ENCODE results near the gene CNEP1R1.

DNA sequence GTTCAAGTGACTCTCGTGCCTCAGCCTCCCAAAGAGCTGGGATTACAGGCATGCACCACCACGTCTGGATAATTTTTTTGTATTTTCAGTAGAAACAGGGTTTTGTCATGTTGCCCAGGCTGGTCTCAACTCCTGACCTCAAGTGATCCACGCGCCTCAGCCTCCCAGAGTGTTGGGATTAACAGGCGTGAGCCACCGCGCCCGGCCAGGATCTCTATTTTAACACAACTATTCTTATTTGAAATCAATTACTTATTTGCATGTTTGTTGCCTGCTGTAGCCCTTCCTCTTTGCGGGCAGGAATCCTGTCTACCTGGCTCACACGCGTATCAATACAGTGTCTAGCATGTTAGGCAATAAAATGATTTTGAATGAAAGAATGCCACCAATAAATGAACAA, 818 bp upstream of the CNEP1R1 start:
- TF ChIP-seq BHLHE40 (IDR thresholded peaks at IDR 0.05; ENCODE audit: low read depth, low read length) (no peak), MAFK (IDR thresholded peaks at IDR 0.05; ENCODE audit: low read depth, low read length) (no peak), FOS (IDR thresholded peaks at IDR 0.05; ENCODE audit: low read depth, low read length) (no peak), RFX5 (IDR thresholded peaks at IDR 0.05; ENCODE audit: low read depth, low read length) (no peak), RAD21 (IDR thresholded peaks at IDR 0.05; ENCODE audit: low read length) (no peak), POLR2A (IDR thresholded peaks at IDR 0.05; ENCODE audit: low read depth, low read length) (no peak), SMC3 (IDR thresholded peaks at IDR 0.05; ENCODE audit: low read depth, low read length) (no peak), MAZ (IDR thresholded peaks at IDR 0.05; ENCODE audit: borderline replicate concordance, low read depth, low read length) (no peak), MXI1 (IDR thresholded peaks at IDR 0.05; ENCODE audit: borderline replicate concordance, low read depth, low read length) (no peak), CEBPB (IDR thresholded peaks at IDR 0.05; ENCODE audit: low read depth, low read length) (no peak)
- TF ChIP-seq, protein P1, sequence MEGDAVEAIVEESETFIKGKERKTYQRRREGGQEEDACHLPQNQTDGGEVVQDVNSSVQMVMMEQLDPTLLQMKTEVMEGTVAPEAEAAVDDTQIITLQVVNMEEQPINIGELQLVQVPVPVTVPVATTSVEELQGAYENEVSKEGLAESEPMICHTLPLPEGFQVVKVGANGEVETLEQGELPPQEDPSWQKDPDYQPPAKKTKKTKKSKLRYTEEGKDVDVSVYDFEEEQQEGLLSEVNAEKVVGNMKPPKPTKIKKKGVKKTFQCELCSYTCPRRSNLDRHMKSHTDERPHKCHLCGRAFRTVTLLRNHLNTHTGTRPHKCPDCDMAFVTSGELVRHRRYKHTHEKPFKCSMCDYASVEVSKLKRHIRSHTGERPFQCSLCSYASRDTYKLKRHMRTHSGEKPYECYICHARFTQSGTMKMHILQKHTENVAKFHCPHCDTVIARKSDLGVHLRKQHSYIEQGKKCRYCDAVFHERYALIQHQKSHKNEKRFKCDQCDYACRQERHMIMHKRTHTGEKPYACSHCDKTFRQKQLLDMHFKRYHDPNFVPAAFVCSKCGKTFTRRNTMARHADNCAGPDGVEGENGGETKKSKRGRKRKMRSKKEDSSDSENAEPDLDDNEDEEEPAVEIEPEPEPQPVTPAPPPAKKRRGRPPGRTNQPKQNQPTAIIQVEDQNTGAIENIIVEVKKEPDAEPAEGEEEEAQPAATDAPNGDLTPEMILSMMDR (conservative IDR thresholded peaks at IDR 0.05; ENCODE audit: low read depth, low read length) = no peak
- TF ChIP-seq, protein P2, sequence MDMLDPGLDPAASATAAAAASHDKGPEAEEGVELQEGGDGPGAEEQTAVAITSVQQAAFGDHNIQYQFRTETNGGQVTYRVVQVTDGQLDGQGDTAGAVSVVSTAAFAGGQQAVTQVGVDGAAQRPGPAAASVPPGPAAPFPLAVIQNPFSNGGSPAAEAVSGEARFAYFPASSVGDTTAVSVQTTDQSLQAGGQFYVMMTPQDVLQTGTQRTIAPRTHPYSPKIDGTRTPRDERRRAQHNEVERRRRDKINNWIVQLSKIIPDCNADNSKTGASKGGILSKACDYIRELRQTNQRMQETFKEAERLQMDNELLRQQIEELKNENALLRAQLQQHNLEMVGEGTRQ (IDR thresholded peaks at IDR 0.05; ENCODE audit: low read depth, low read length) = no peak
